Gastroesophageal sphincter (tissue), 3 donors: ENCODE results near the gene CAMKMT.

ENCODE experiments used
- CTCF ChIP-seq, 4 experiments: fragments of 200-600 bp in 2 of 4; fragments of 450-650 bp in 2 of 4; sonication (generic) in 1 of 4; IDR thresholded peaks; one replicate each; pipeline ENCODE4 v1.5.1; 2017 to 2019; ENCODE audit warnings: antibody characterized with exemption in 4 of 4, mild to moderate bottlenecking in 2 of 4, moderate library complexity in 2 of 4
- POLR2A ChIP-seq, 2 donors: fragments of 450-650 bp; IDR thresholded peaks; one replicate each; pipeline ENCODE4 v1.6.1; 2017; ENCODE audit warnings: antibody characterized with exemption in 2 of 2, mild to moderate bottlenecking in 2 of 2, moderate library complexity in 1 of 2

- TF ChIP-seq CTCF (IDR thresholded peaks at IDR 0.05) (no peak), POLR2A (IDR thresholded peaks at IDR 0.05) (no peak)
Observed at GRCh38 chr2:44620189-44620990, 258.6 kb downstream of the CAMKMT start.
